Measurements from ENCODE around the gene ALDH16A1.

GRCh38 chr19:49441210-49441959 is 11.6 kb upstream of the ALDH16A1 start, which contains the start of gene SLC17A7:
- no peak for TF ChIP-seq CTCF (IDR thresholded peaks at IDR 0.05)
- TF ChIP-seq POLR2A (IDR thresholded peaks at IDR 0.05), result no peak
